ENCODE results near the gene AEBP2.

Gene AEBP2

GRCh38 chr12:19477071-19477470 lies 37.8 kb downstream of the AEBP2 start:
- no peak overlapping the region for H4K5ac ChIP-seq (ENCODE audit: low read length)
- no peak overlapping the region for H3K27ac ChIP-seq (ENCODE audit: low read depth, low read length)
- no peak overlapping the region for H4K8ac ChIP-seq (ENCODE audit: low read depth, low read length)
- DNase-seq: no peak
- H3K36me3 ChIP-seq (ENCODE audit: control insufficient read depth, insufficient read depth, low read length): no peaks in the 10 kb centered on the region
- H2BK120ac ChIP-seq (ENCODE audit: low read depth, low read length): no peak overlapping the region
- no peak overlapping the region for H3K4me3 ChIP-seq (ENCODE audit: low read length)
- H3K4me1 ChIP-seq (ENCODE audit: control insufficient read depth, low read depth, low read length): peaks cover 1% of the 10 kb centered on the region
- H2BK5ac ChIP-seq (ENCODE audit: low read length): no peak overlapping the region
- no peak overlapping the region for H2AK5ac ChIP-seq (ENCODE audit: low read length)
- H3K4ac ChIP-seq (ENCODE audit: low read depth, low read length): no peak overlapping the region
- H2BK15ac ChIP-seq (replicated peaks; ENCODE audit: low read depth): no peak overlapping the region
- H3K23ac ChIP-seq (ENCODE audit: low read length): no peak overlapping the region
- H3K27me3 ChIP-seq (ENCODE audit: insufficient read depth, low read length, poor library complexity): no peaks in the 10 kb centered on the region
- no peak overlapping the region for H3K18ac ChIP-seq (ENCODE audit: low read length)
- H3K56ac ChIP-seq (ENCODE audit: low read length): no peak overlapping the region
- H3K9ac ChIP-seq (ENCODE audit: low read length): no peak overlapping the region
- peaks cover 32% of the 10 kb centered on the region for H3K79me2 ChIP-seq (ENCODE audit: control insufficient read depth, insufficient read depth, low read length)
- WGBS (ENCODE audit: extremely low coverage, insufficient coverage, low lambda C conversion rate): no CpG with 5 or more reads among the region's 8 CpGs
- peaks cover 2% of the 10 kb centered on the region for H3K79me1 ChIP-seq (ENCODE audit: low read length)
- H3K4me2 ChIP-seq (ENCODE audit: low read length): no peak overlapping the region

- H3K27ac ChIP-seq (ENCODE audit: low read depth, low read length): no peak overlapping the region
- H3K4me1 ChIP-seq (ENCODE audit: control insufficient read depth, low read depth, low read length): peaks cover 13% of the 10 kb centered on the region
- no peaks in the 10 kb centered on the region for H3K27me3 ChIP-seq (ENCODE audit: insufficient read depth, low read length, poor library complexity)
- no peak overlapping the region for H2BK120ac ChIP-seq (ENCODE audit: low read depth, low read length)
- WGBS (ENCODE audit: extremely low coverage, insufficient coverage, low lambda C conversion rate): no CpG with 5 or more reads among the region's 1 CpG
- no peak for DNase-seq
- H3K79me2 ChIP-seq (ENCODE audit: control insufficient read depth, insufficient read depth, low read length): peaks cover 56% of the 10 kb centered on the region
- no peak overlapping the region for H3K4me3 ChIP-seq (ENCODE audit: low read length)
- no peak overlapping the region for H3K56ac ChIP-seq (ENCODE audit: low read length)
- H2BK15ac ChIP-seq (replicated peaks; ENCODE audit: low read depth): no peak overlapping the region
- no peak overlapping the region for H3K4me2 ChIP-seq (ENCODE audit: low read length)
- peaks cover 10% of the 10 kb centered on the region for H3K79me1 ChIP-seq (ENCODE audit: low read length)
- H2AK5ac ChIP-seq (ENCODE audit: low read length): no peak overlapping the region
- H3K18ac ChIP-seq (ENCODE audit: low read length): no peak overlapping the region
- no peak overlapping the region for H2BK5ac ChIP-seq (ENCODE audit: low read length)
- H3K4ac ChIP-seq (ENCODE audit: low read depth, low read length): no peak overlapping the region
- no peaks in the 10 kb centered on the region for H3K36me3 ChIP-seq (ENCODE audit: control insufficient read depth, insufficient read depth, low read length)
- H4K8ac ChIP-seq (ENCODE audit: low read depth, low read length): no peak overlapping the region
- no peak overlapping the region for H3K23ac ChIP-seq (ENCODE audit: low read length)
- no peak overlapping the region for H4K5ac ChIP-seq (ENCODE audit: low read length)
- H3K9ac ChIP-seq (ENCODE audit: low read length): no peak overlapping the region
Observed at GRCh38 chr12:19480459-19480858, 41.2 kb downstream of the AEBP2 start.

- H2BK5ac ChIP-seq (ENCODE audit: low read length): no peak overlapping the region
- WGBS (ENCODE audit: extremely low coverage, insufficient coverage, low lambda C conversion rate): no CpG with 5 or more reads among the region's 3 CpGs
- H3K9ac ChIP-seq (ENCODE audit: low read length): no peak overlapping the region
- H3K27ac ChIP-seq (ENCODE audit: low read depth, low read length): no peak overlapping the region
- no peak overlapping the region for H3K4ac ChIP-seq (ENCODE audit: low read depth, low read length)
- H3K79me1 ChIP-seq (ENCODE audit: low read length): peaks cover 15% of the 10 kb centered on the region
- H3K23ac ChIP-seq (ENCODE audit: low read length): no peak overlapping the region
- H3K4me1 ChIP-seq (ENCODE audit: control insufficient read depth, low read depth, low read length): peaks cover 13% of the 10 kb centered on the region
- H3K4me3 ChIP-seq (ENCODE audit: low read length): no peak overlapping the region
- H4K8ac ChIP-seq (ENCODE audit: low read depth, low read length): no peak overlapping the region
- no peak overlapping the region for H2BK120ac ChIP-seq (ENCODE audit: low read depth, low read length)
- no peak overlapping the region for H4K5ac ChIP-seq (ENCODE audit: low read length)
- H3K56ac ChIP-seq (ENCODE audit: low read length): no peak overlapping the region
- H3K27me3 ChIP-seq (ENCODE audit: insufficient read depth, low read length, poor library complexity): no peaks in the 10 kb centered on the region
- H2AK5ac ChIP-seq (ENCODE audit: low read length): no peak overlapping the region
- H2BK15ac ChIP-seq (replicated peaks; ENCODE audit: low read depth): no peak overlapping the region
- peak; percentile 49 for DNase-seq
- no peaks in the 10 kb centered on the region for H3K36me3 ChIP-seq (ENCODE audit: control insufficient read depth, insufficient read depth, low read length)
- no peak overlapping the region for H3K18ac ChIP-seq (ENCODE audit: low read length)
- H3K79me2 ChIP-seq (ENCODE audit: control insufficient read depth, insufficient read depth, low read length): peaks cover 59% of the 10 kb centered on the region
- H3K4me2 ChIP-seq (ENCODE audit: low read length): no peak overlapping the region
Observed at GRCh38 chr12:19482036-19482435, 42.7 kb downstream of the AEBP2 start.

DNA sequence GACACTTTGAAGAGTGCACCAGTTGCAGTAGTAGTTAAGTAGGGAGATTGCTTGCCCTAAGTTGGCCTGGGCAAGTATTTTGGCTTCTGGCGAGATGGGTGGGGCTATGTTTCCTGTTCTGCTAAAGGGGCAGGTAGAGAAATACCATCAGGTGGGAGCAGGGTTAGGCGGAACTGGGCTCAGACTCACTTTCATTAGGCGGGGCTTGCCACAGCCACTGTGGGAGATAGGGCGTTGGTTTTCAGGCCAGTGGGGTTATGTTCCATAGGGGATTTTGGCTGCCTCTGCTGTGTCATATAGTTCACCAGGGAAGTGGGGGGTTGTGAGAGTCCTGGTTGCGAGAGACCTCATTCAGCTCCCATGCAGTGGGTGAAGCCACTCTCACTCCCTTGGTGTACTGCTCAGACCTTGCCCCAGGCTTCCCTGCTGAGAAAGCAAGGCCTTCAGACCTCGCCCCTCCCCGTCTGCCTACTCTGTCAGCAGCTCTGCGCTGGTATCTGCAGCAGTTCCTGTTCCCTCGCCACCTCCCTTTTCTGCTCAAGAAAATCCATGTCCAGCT lies 43.3 kb downstream of the AEBP2 start:
- Histone ChIP-seq H3K9ac (ENCODE audit: low read length) (peak overlapping the region; percentile 47), H3K79me1 (ENCODE audit: low read length) (peaks cover 13% of the 10 kb centered on the region), H3K4me2 (ENCODE audit: low read length) (no peak overlapping the region), H3K27ac (ENCODE audit: low read depth, low read length) (no peak overlapping the region), H3K4me3 (ENCODE audit: low read length) (no peak overlapping the region), H3K79me2 (ENCODE audit: control insufficient read depth, insufficient read depth, low read length) (peaks cover 54% of the 10 kb centered on the region), H3K4me1 (ENCODE audit: control insufficient read depth, low read depth, low read length) (peaks cover 13% of the 10 kb centered on the region), H4K8ac (ENCODE audit: low read depth, low read length) (no peak overlapping the region), H3K4ac (ENCODE audit: low read depth, low read length) (no peak overlapping the region), H3K36me3 (ENCODE audit: control insufficient read depth, insufficient read depth, low read length) (no peaks in the 10 kb centered on the region), H2BK15ac (replicated peaks; ENCODE audit: low read depth) (no peak overlapping the region), H2BK120ac (ENCODE audit: low read depth, low read length) (no peak overlapping the region), H3K27me3 (ENCODE audit: insufficient read depth, low read length, poor library complexity) (no peaks in the 10 kb centered on the region), H3K56ac (ENCODE audit: low read length) (peak overlapping the region; percentile 73), H2BK5ac (ENCODE audit: low read length) (no peak overlapping the region), H3K18ac (ENCODE audit: low read length) (no peak overlapping the region), H3K23ac (ENCODE audit: low read length) (no peak overlapping the region), H4K5ac (ENCODE audit: low read length) (peak overlapping the region; percentile 49), H2AK5ac (ENCODE audit: low read length) (no peak overlapping the region)
- peak; percentile 78 for DNase-seq
- no CpG with 5 or more reads among the region's 9 CpGs for WGBS (ENCODE audit: extremely low coverage, insufficient coverage, low lambda C conversion rate)

- Histone ChIP-seq H3K27ac (ENCODE audit: low read depth, low read length) (no peak overlapping the region), H3K23ac (ENCODE audit: low read length) (no peak overlapping the region), H3K79me2 (ENCODE audit: control insufficient read depth, insufficient read depth, low read length) (peaks cover 48% of the 10 kb centered on the region), H3K4ac (ENCODE audit: low read depth, low read length) (no peak overlapping the region), H3K4me3 (ENCODE audit: low read length) (no peak overlapping the region), H3K4me2 (ENCODE audit: low read length) (no peak overlapping the region), H2BK5ac (ENCODE audit: low read length) (no peak overlapping the region), H3K36me3 (ENCODE audit: control insufficient read depth, insufficient read depth, low read length) (no peaks in the 10 kb centered on the region), H3K79me1 (ENCODE audit: low read length) (peaks cover 13% of the 10 kb centered on the region), H2BK120ac (ENCODE audit: low read depth, low read length) (no peak overlapping the region), H2AK5ac (ENCODE audit: low read length) (no peak overlapping the region), H4K8ac (ENCODE audit: low read depth, low read length) (no peak overlapping the region), H3K18ac (ENCODE audit: low read length) (no peak overlapping the region), H3K56ac (ENCODE audit: low read length) (no peak overlapping the region), H2BK15ac (replicated peaks; ENCODE audit: low read depth) (no peak overlapping the region), H3K27me3 (ENCODE audit: insufficient read depth, low read length, poor library complexity) (no peaks in the 10 kb centered on the region), H4K5ac (ENCODE audit: low read length) (no peak overlapping the region), H3K4me1 (ENCODE audit: control insufficient read depth, low read depth, low read length) (peaks cover 13% of the 10 kb centered on the region), H3K9ac (ENCODE audit: low read length) (no peak overlapping the region)
- WGBS (ENCODE audit: extremely low coverage, insufficient coverage, low lambda C conversion rate): no CpG with 5 or more reads among the region's 4 CpGs
- DNase-seq: no peak
Observed at GRCh38 chr12:19483727-19484126, 44.4 kb downstream of the AEBP2 start.

DNA sequence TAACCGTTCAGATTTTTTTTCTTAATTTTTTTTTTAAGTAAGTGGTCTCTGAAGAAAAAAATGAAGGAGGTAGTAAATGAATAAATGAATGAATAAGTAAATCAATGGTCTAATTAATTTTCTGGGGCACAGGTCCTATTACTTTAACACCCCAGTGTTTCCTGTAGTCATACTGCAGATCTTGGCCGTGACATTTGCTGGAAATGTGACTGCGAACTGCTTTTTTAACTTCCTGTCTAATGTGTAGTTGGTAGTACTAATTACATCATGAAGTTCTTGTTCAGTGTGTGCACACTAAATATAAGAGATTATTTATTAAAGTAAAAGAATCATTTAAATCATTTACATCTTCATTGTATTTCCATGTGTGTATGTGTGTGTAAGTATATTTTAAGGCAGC lies 45.4 kb downstream of the AEBP2 start:
- no CpG with 5 or more reads among the region's 3 CpGs for WGBS (ENCODE audit: extremely low coverage, insufficient coverage, low lambda C conversion rate)
- Histone ChIP-seq H3K4me2 (ENCODE audit: low read length) (no peak overlapping the region), H3K4me1 (ENCODE audit: control insufficient read depth, low read depth, low read length) (peaks cover 13% of the 10 kb centered on the region), H3K27me3 (ENCODE audit: insufficient read depth, low read length, poor library complexity) (no peaks in the 10 kb centered on the region), H3K36me3 (ENCODE audit: control insufficient read depth, insufficient read depth, low read length) (no peaks in the 10 kb centered on the region), H3K18ac (ENCODE audit: low read length) (no peak overlapping the region), H3K56ac (ENCODE audit: low read length) (no peak overlapping the region), H4K5ac (ENCODE audit: low read length) (no peak overlapping the region), H2BK15ac (replicated peaks; ENCODE audit: low read depth) (no peak overlapping the region), H3K23ac (ENCODE audit: low read length) (no peak overlapping the region), H3K4ac (ENCODE audit: low read depth, low read length) (no peak overlapping the region), H4K8ac (ENCODE audit: low read depth, low read length) (no peak overlapping the region), H3K27ac (ENCODE audit: low read depth, low read length) (no peak overlapping the region), H3K4me3 (ENCODE audit: low read length) (no peak overlapping the region), H3K79me2 (ENCODE audit: control insufficient read depth, insufficient read depth, low read length) (peaks cover 46% of the 10 kb centered on the region), H2BK5ac (ENCODE audit: low read length) (no peak overlapping the region), H3K9ac (ENCODE audit: low read length) (no peak overlapping the region), H2BK120ac (ENCODE audit: low read depth, low read length) (no peak overlapping the region), H2AK5ac (ENCODE audit: low read length) (no peak overlapping the region), H3K79me1 (ENCODE audit: low read length) (peaks cover 13% of the 10 kb centered on the region)
- no peak for DNase-seq
